Activated CD4-positive, alpha-beta memory T cell treated with anti-CD3 and anti-CD28 coated beads for 36 hours (primary cell): ENCODE data around the gene TBCD. TPM values are rescaled to one million over a fixed set of nuclear protein-coding genes. Genes with fewer than 3 reads are reported as not detected.
"Not testable (repeated sequence)": the region's sequence is repeated elsewhere in the genome, so short reads cannot be mapped to it uniquely, and the experiment has no call there.

Experiments
- CTCF ChIA-PET: fragments of 350-600 bp; sonication (Branson Sonifier 250); formaldehyde crosslinking; loops from one replicate; lab custom pipeline; 2021; ENCODE audit warnings: antibody characterized with exemption, inconsistent platforms; lab: Charles Lee
- POLR2A ChIA-PET: fragments of 350-600 bp; sonication (Branson Sonifier 250); formaldehyde crosslinking; loops from one replicate; lab custom pipeline; 2021; ENCODE audit warnings: antibody characterized with exemption; lab: Charles Lee
- DNase-seq: peaks from one replicate; pipeline ENCODE4 v3.0.0-alpha.2; 2020
- H3K27ac Mint-ChIP-seq: one replicate; pipeline ENCODE4 v1.8.0; 2021; ENCODE audit warnings: mixed read lengths
- H3K27me3 Mint-ChIP-seq: one replicate; pipeline ENCODE4 v1.8.0; 2021; ENCODE audit warnings: mixed read lengths
- H3K36me3 Mint-ChIP-seq: one replicate; pipeline ENCODE4 v1.8.0; 2021; ENCODE audit warnings: mixed read lengths
- H3K4me1 Mint-ChIP-seq: one replicate; pipeline ENCODE4 v1.8.0; 2021; ENCODE audit warnings: low read depth, mixed read lengths
- H3K4me3 Mint-ChIP-seq: one replicate; pipeline ENCODE4 v1.8.0; 2021; ENCODE audit warnings: mild to moderate bottlenecking, mixed read lengths
- H3K9me3 Mint-ChIP-seq: one replicate; pipeline ENCODE4 v1.8.0; 2021; ENCODE audit warnings: mixed read lengths
- intact Hi-C: fragments of 100-400 bp; cut with micrococcal nuclease; formaldehyde crosslinking; loops from one replicate; pipeline ENCODE4 v1.15.1; 2023
- total RNA-seq, 2 experiments: library from RNA; stranded (reverse); gene quantifications; one replicate each; pipeline ENCODE4 v1.2.3, GENCODE V29; 2021

TBCD gene
- total RNA-seq, 2 experiments from 2014 or later: 97.0 to 98.2 TPM

- H3K4me3 Mint-ChIP-seq: no peak overlapping the region
- H3K27me3 Mint-ChIP-seq: no peaks in the 10 kb centered on the region
- H3K9me3 Mint-ChIP-seq: peaks cover 21% of the 10 kb centered on the region
- intact Hi-C loops: no loop called here
- no peak for DNase-seq
- H3K36me3 Mint-ChIP-seq: peaks cover 23% of the 10 kb centered on the region
- no peak overlapping the region for H3K27ac Mint-ChIP-seq
- POLR2A ChIA-PET: no interaction called here
- H3K4me1 Mint-ChIP-seq: no peaks in the 10 kb centered on the region
- CTCF ChIA-PET: no interaction called here
These were observed 13.6 kb upstream of the TBCD start for GRCh38 chr17:82737967-82738877.

GRCh38 chr17:82740906-82741759, 10.7 kb upstream of the TBCD start:
- ChIA-PET POLR2A (no interaction called here), CTCF (no interaction called here)
- intact Hi-C loops: no loop called here
- H3K4me1 Mint-ChIP-seq: no peaks in the 10 kb centered on the region
- DNase-seq: no peak
- peaks cover 20% of the 10 kb centered on the region for H3K36me3 Mint-ChIP-seq
- no peak overlapping the region for H3K27ac Mint-ChIP-seq
- H3K9me3 Mint-ChIP-seq: peaks cover 18% of the 10 kb centered on the region
- H3K27me3 Mint-ChIP-seq: no peaks in the 10 kb centered on the region
- no peak overlapping the region for H3K4me3 Mint-ChIP-seq

GRCh38 chr17:82743344-82744219, 8.3 kb upstream of the TBCD start:
- intact Hi-C loops: no loop called here
- CTCF ChIA-PET: no interaction called here
- no peak for DNase-seq
- Mint-ChIP-seq H3K4me3 (no peak overlapping the region), H3K9me3 (peaks cover 21% of the 10 kb centered on the region), H3K27me3 (no peaks in the 10 kb centered on the region), H3K27ac (no peak overlapping the region), H3K36me3 (peaks cover 20% of the 10 kb centered on the region), H3K4me1 (no peaks in the 10 kb centered on the region)
- POLR2A ChIA-PET: interaction anchor here (0.6 kb wide), 1 partner anchor 10 kb away, joined by 4 read pairs; no protein-coding TSS in a partner anchor

- H3K36me3 Mint-ChIP-seq: peaks cover 20% of the 10 kb centered on the region
- H3K4me3 Mint-ChIP-seq, H3K27me3 Mint-ChIP-seq, intact Hi-C loops, CTCF ChIA-PET, DNase-seq, POLR2A ChIA-PET, H3K4me1 Mint-ChIP-seq, H3K27ac Mint-ChIP-seq: not testable (repeated sequence)
- H3K9me3 Mint-ChIP-seq: peaks cover 21% of the 10 kb centered on the region
These were observed 7.1 kb upstream of the TBCD start for GRCh38 chr17:82744736-82745135.

GRCh38 chr17:82745524-82745923, 6.3 kb upstream of the TBCD start:
- peaks cover 14% of the 10 kb centered on the region for H3K9me3 Mint-ChIP-seq
- H3K4me1 Mint-ChIP-seq: no peaks in the 10 kb centered on the region
- ChIA-PET POLR2A (no interaction called here), CTCF (no interaction called here)
- no peaks in the 10 kb centered on the region for H3K27me3 Mint-ChIP-seq
- intact Hi-C loops: no loop called here
- no peak overlapping the region for H3K27ac Mint-ChIP-seq
- H3K36me3 Mint-ChIP-seq: peaks cover 15% of the 10 kb centered on the region
- DNase-seq: no peak
- no peak overlapping the region for H3K4me3 Mint-ChIP-seq

GRCh38 chr17:82748756-82749155, 3.1 kb upstream of the TBCD start:
- Mint-ChIP-seq H3K27me3 (no peaks in the 10 kb centered on the region), H3K9me3 (peaks cover 5% of the 10 kb centered on the region), H3K27ac (no peak overlapping the region), H3K36me3 (no peaks in the 10 kb centered on the region), H3K4me3 (no peak overlapping the region), H3K4me1 (peaks cover 11% of the 10 kb centered on the region)
- no peak for DNase-seq
- intact Hi-C loops: no loop called here
- ChIA-PET CTCF (no interaction called here), POLR2A (no interaction called here)

- Mint-ChIP-seq H3K27me3 (no peaks in the 10 kb centered on the region), H3K9me3 (peaks cover 5% of the 10 kb centered on the region), H3K36me3 (no peaks in the 10 kb centered on the region), H3K4me3 (peak overlapping the region; percentile 29), H3K27ac (no peak overlapping the region), H3K4me1 (peaks cover 24% of the 10 kb centered on the region)
- ChIA-PET POLR2A (no interaction called here), CTCF (no interaction called here)
- peak; percentile 22 for DNase-seq
- intact Hi-C loops: loop anchor here (2.0 to 10.0 kb wide), 3 partner anchors 34 to 656 kb away; partner anchors contain the start of genes FASN, FN3KRP and WDR45B
These were observed 1.5 kb upstream of the TBCD start for GRCh38 chr17:82750241-82750908.

- Mint-ChIP-seq H3K36me3 (peaks cover 3% of the 10 kb centered on the region), H3K27me3 (no peaks in the 10 kb centered on the region), H3K4me1 (peaks cover 24% of the 10 kb centered on the region), H3K27ac (no peak overlapping the region), H3K9me3 (peaks cover 2% of the 10 kb centered on the region), H3K4me3 (no peak overlapping the region)
- ChIA-PET CTCF (no interaction called here), POLR2A (no interaction called here)
- DNase-seq: no peak
- intact Hi-C loops: loop anchor here (1.0 to 10.0 kb wide), 4 partner anchors 34 to 656 kb away; partner anchors contain the start of genes FASN, FN3KRP, RAB40B and WDR45B
These were observed 694 bp upstream of the TBCD start for GRCh38 chr17:82751171-82751570.

GRCh38 chr17:82752371-82753200, 721 bp downstream of the TBCD start:
- Mint-ChIP-seq H3K27ac (no peak overlapping the region), H3K4me1 (peaks cover 24% of the 10 kb centered on the region), H3K9me3 (no peaks in the 10 kb centered on the region), H3K36me3 (peaks cover 8% of the 10 kb centered on the region), H3K27me3 (no peaks in the 10 kb centered on the region), H3K4me3 (peak overlapping the region; percentile 76)
- CTCF ChIA-PET: no interaction called here
- DNase-seq: no peak
- POLR2A ChIA-PET: interaction anchor here (0.5 kb wide), 1 partner anchor 38 kb away, joined by 4 read pairs; no protein-coding TSS in a partner anchor
- intact Hi-C loops: loop anchor here (5.0 to 10.0 kb wide), 2 partner anchors 105 to 658 kb away; partner anchors contain the start of genes FASN and WDR45B

GRCh38 chr17:82753201-82753464, 1.3 kb downstream of the TBCD start:
- intact Hi-C loops: loop anchor here (5.0 to 10.0 kb wide), 2 partner anchors 106 to 658 kb away; partner anchors contain the start of genes FASN and WDR45B
- H3K4me3 Mint-ChIP-seq: peak overlapping the region; percentile 76
- H3K27ac Mint-ChIP-seq: no peak overlapping the region
- H3K27me3 Mint-ChIP-seq: no peaks in the 10 kb centered on the region
- H3K4me1 Mint-ChIP-seq: peaks cover 24% of the 10 kb centered on the region
- no peak for DNase-seq
- ChIA-PET POLR2A (interaction anchor here (0.5 to 0.7 kb wide), 2 partner anchors 10 to 38 kb away, joined by 4 read pairs; no protein-coding TSS in a partner anchor), CTCF (no interaction called here)
- H3K9me3 Mint-ChIP-seq: no peaks in the 10 kb centered on the region
- peaks cover 8% of the 10 kb centered on the region for H3K36me3 Mint-ChIP-seq
